Measurements from ENCODE around the gene FAM171A1.
A peak's percentile ranks its signal among the peaks of the same experiment; 100 is the strongest.
"Not testable (repeated sequence)": the region's sequence is repeated elsewhere in the genome, so short reads cannot be mapped to it uniquely, and the experiment has no call there.

FAM171A1 gene

GRCh38 chr10:15370856-15371701 is at the start of gene FAM171A1:
TSS of gene FAM171A1 (minus strand) at chr10:15371289. CDS start at chr10:15371052, 237 bp downstream.
- no peaks in the 10 kb centered on the region for H3K36me3 ChIP-seq (ENCODE audit: control insufficient read depth, insufficient read depth, low read length)
- no peaks in the 10 kb centered on the region for H3K9me3 ChIP-seq (ENCODE audit: control insufficient read depth, insufficient read depth, low read depth, low read length)
- H3K4me3 ChIP-seq (ENCODE audit: low read depth, low read length): peak within 1 kb of the TSS; percentile 72
- peak within 1 kb of the TSS; percentile 84; the same call in 1 of the 2 replicates for H3K27ac ChIP-seq (ENCODE audit: low read depth, low read length)
- H3K4me1 ChIP-seq (ENCODE audit: control insufficient read depth, insufficient read depth, low read length): peaks cover 30% of the 10 kb centered on the region
- H3K9ac ChIP-seq (ENCODE audit: low read length): peak within 1 kb of the TSS; percentile 89
- H3K27me3 ChIP-seq (ENCODE audit: control insufficient read depth, insufficient read depth, low read length): no peaks in the 10 kb centered on the region; the same call in 1 of the 2 replicates

GRCh38 chr10:15420858-15421257 is 49.8 kb upstream of the FAM171A1 start:
- Histone ChIP-seq H3K4me3 (ENCODE audit: low read depth, low read length) (no peak overlapping the region), H3K27me3 (ENCODE audit: control insufficient read depth, insufficient read depth, low read length) (no peaks in the 10 kb centered on the region), H3K9me3 (ENCODE audit: control insufficient read depth, insufficient read depth, low read depth, low read length) (no peaks in the 10 kb centered on the region), H3K9ac (ENCODE audit: low read length) (no peak overlapping the region), H3K4me1 (ENCODE audit: control insufficient read depth, insufficient read depth, low read length) (no peaks in the 10 kb centered on the region), H3K27ac (ENCODE audit: low read depth, low read length) (no peak overlapping the region), H3K36me3 (ENCODE audit: control insufficient read depth, insufficient read depth, low read length) (no peaks in the 10 kb centered on the region)

DNA sequence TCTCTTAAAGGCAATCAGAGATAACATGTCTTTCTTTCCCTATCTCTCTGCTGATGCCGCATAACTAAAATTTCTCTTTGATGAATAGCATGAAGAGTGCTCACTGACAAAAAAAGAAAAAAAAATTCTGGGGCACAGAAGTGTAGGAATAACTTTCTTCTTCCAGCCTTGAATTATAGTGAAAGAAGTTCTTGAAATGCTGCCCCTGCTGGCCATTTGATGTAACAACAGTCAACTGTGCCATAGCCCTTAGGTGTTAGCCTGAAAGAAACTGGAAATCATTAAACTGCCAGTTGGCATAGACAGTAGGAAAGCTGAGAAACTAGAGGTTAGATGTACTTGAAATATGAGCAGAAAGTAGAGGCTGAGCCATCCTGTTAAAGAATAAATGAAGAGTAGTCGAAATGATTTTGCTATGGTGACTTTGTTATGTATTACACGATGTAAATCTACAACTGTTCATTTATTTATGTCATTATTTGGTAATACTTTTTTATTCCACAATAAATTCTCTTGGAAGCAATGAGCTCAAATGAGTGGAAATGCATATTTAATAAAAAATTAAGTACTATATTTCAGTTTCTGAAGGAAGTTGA is 48.3 kb upstream of the FAM171A1 start:
- Histone ChIP-seq H3K4me1 (ENCODE audit: control insufficient read depth, insufficient read depth, low read length) (no peaks in the 10 kb centered on the region), H3K27me3 (ENCODE audit: control insufficient read depth, insufficient read depth, low read length) (no peaks in the 10 kb centered on the region), H3K9ac (ENCODE audit: low read length) (no peak overlapping the region), H3K4me3 (ENCODE audit: low read depth, low read length) (no peak overlapping the region), H3K9me3 (ENCODE audit: control insufficient read depth, insufficient read depth, low read depth, low read length) (0 out of 2 replicates have a peak, but pooled peaks cover 2% of the 10 kb centered on the region), H3K36me3 (ENCODE audit: control insufficient read depth, insufficient read depth, low read length) (no peaks in the 10 kb centered on the region), H3K27ac (ENCODE audit: low read depth, low read length) (no peak overlapping the region)

GRCh38 chr10:15416034-15416433 is 44.9 kb upstream of the FAM171A1 start:
- Histone ChIP-seq H3K36me3 (ENCODE audit: control insufficient read depth, insufficient read depth, low read length) (no peaks in the 10 kb centered on the region), H3K9ac (ENCODE audit: low read length) (no peak overlapping the region)

GRCh38 chr10:15411010-15411409 is 39.9 kb upstream of the FAM171A1 start:
- H3K27me3 ChIP-seq (ENCODE audit: control insufficient read depth, insufficient read depth, low read length): no peaks in the 10 kb centered on the region
- H3K27ac ChIP-seq (ENCODE audit: low read depth, low read length): no peak overlapping the region

More at GRCh38 chr10:15416034-15416433, 44.9 kb upstream of the FAM171A1 start:
- Histone ChIP-seq H3K4me3 (ENCODE audit: low read depth, low read length) (no peak overlapping the region), H3K4me1 (ENCODE audit: control insufficient read depth, insufficient read depth, low read length) (no peaks in the 10 kb centered on the region), H3K27me3 (ENCODE audit: control insufficient read depth, insufficient read depth, low read length) (no peaks in the 10 kb centered on the region), H3K27ac (ENCODE audit: low read depth, low read length) (no peak overlapping the region), H3K9me3 (ENCODE audit: control insufficient read depth, insufficient read depth, low read depth, low read length) (0 out of 2 replicates have a peak, but pooled peaks cover 2% of the 10 kb centered on the region)

DNA sequence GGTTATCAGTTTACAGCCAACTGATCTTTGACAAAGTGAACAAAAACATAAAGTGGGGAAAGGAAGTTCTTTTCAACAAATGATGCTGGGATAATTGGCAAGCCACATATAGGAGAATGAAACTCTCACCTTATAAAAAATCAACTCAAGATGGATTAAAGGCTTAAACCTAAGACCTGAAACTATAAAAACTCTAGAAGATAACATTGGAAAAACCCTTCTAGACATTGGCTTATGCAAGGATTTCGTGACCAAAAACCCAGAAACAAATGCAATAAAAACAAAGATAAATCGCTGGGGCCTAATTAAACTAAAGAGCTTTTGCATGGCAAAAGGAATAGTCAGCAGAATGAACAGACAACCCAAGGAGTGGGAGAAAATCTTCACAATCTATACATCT is 38.3 kb upstream of the FAM171A1 start:
- H3K27me3 ChIP-seq (ENCODE audit: control insufficient read depth, insufficient read depth, low read length): not testable (repeated sequence)

More at GRCh38 chr10:15411010-15411409, 39.9 kb upstream of the FAM171A1 start:
- Histone ChIP-seq H3K9ac (ENCODE audit: low read length) (no peak overlapping the region), H3K4me1 (ENCODE audit: control insufficient read depth, insufficient read depth, low read length) (no peaks in the 10 kb centered on the region), H3K9me3 (ENCODE audit: control insufficient read depth, insufficient read depth, low read depth, low read length) (0 out of 2 replicates have a peak, but pooled peaks cover 2% of the 10 kb centered on the region), H3K4me3 (ENCODE audit: low read depth, low read length) (no peak overlapping the region), H3K36me3 (ENCODE audit: control insufficient read depth, insufficient read depth, low read length) (no peaks in the 10 kb centered on the region)

DNA sequence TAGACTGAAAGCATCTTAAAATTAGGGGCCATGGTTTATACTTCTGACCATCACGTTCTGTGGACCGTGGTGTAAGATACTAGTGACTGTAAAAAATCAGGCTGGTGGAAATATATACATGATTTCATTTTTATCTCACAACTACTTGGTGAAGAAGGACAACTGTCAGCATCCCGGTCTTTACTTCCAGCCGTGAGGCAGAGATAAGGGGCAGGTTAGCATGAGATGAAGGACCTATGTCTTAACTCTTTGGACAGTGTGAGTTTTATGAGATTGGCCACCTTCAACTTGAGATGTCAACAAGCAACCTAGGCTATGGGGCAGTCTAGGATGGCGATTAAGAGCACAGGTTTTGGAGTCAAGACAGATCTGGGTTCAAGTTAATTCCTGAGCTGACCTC is 37.5 kb upstream of the FAM171A1 start:
- H3K9ac ChIP-seq (ENCODE audit: low read length): no peak overlapping the region
- H3K9me3 ChIP-seq (ENCODE audit: control insufficient read depth, insufficient read depth, low read depth, low read length): no peaks in the 10 kb centered on the region
- no peak overlapping the region for H3K27ac ChIP-seq (ENCODE audit: low read depth, low read length)
- no peaks in the 10 kb centered on the region for H3K4me1 ChIP-seq (ENCODE audit: control insufficient read depth, insufficient read depth, low read length)
- H3K4me3 ChIP-seq (ENCODE audit: low read depth, low read length): no peak overlapping the region
- H3K27me3 ChIP-seq (ENCODE audit: control insufficient read depth, insufficient read depth, low read length): no peaks in the 10 kb centered on the region
- H3K36me3 ChIP-seq (ENCODE audit: control insufficient read depth, insufficient read depth, low read length): no peaks in the 10 kb centered on the region

More for the DNA sequence above, 38.3 kb upstream of the FAM171A1 start:
- not testable (repeated sequence) for H3K4me3 ChIP-seq (ENCODE audit: low read depth, low read length); H3K36me3 ChIP-seq (ENCODE audit: control insufficient read depth, insufficient read depth, low read length); H3K27ac ChIP-seq (ENCODE audit: low read depth, low read length); H3K9ac ChIP-seq (ENCODE audit: low read length); H3K4me1 ChIP-seq (ENCODE audit: control insufficient read depth, insufficient read depth, low read length); H3K9me3 ChIP-seq (ENCODE audit: control insufficient read depth, insufficient read depth, low read depth, low read length)

DNA sequence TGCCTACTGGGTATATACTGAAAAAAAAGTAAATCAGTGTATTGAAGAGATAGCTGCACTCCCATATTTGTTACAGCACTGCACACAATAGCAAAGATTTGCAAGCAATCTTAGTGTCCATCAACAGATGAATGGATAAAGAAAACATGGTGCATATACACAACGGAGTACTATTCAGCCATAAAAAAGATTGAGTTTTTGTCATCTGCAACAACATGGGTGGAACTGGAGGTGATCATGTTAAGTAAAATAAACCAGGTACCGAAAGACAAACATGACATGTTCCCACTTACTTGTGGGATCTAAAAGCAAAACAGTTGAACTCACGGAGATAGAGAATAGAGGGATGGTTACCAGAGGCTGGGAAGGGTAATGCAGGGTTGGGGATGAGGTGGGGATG is 34.2 kb upstream of the FAM171A1 start:
- Histone ChIP-seq H3K4me3 (ENCODE audit: low read depth, low read length) (no peak overlapping the region), H3K27me3 (ENCODE audit: control insufficient read depth, insufficient read depth, low read length) (no peaks in the 10 kb centered on the region), H3K4me1 (ENCODE audit: control insufficient read depth, insufficient read depth, low read length) (no peaks in the 10 kb centered on the region)

DNA sequence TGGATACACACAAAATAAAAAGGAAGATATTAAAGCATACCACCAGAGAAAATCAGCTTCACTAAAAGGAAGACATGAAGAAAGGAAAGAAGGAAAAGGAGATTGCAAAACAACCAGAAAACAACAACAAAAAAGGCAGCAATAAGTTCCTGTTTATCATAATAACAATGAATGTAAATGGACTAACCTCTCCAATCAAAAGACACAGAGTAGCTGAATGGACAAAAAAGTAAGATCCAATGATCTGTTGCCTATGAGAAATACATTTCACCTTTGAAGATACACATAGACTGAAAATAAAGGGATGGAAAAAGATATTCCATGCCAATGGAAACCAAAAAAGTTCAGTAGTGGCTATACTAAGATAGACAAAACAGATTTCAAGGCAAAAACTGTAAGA is 30.3 kb upstream of the FAM171A1 start:
- H3K9ac ChIP-seq (ENCODE audit: low read length): no peak overlapping the region
- H3K4me3 ChIP-seq (ENCODE audit: low read depth, low read length): no peak overlapping the region
- no peaks in the 10 kb centered on the region for H3K36me3 ChIP-seq (ENCODE audit: control insufficient read depth, insufficient read depth, low read length)
- H3K4me1 ChIP-seq (ENCODE audit: control insufficient read depth, insufficient read depth, low read length): no peaks in the 10 kb centered on the region
- no peaks in the 10 kb centered on the region for H3K27me3 ChIP-seq (ENCODE audit: control insufficient read depth, insufficient read depth, low read length)
- H3K27ac ChIP-seq (ENCODE audit: low read depth, low read length): no peak overlapping the region
- H3K9me3 ChIP-seq (ENCODE audit: control insufficient read depth, insufficient read depth, low read depth, low read length): no peaks in the 10 kb centered on the region

More for the DNA sequence above, 34.2 kb upstream of the FAM171A1 start:
- Histone ChIP-seq H3K9ac (ENCODE audit: low read length) (no peak overlapping the region), H3K36me3 (ENCODE audit: control insufficient read depth, insufficient read depth, low read length) (no peaks in the 10 kb centered on the region), H3K27ac (ENCODE audit: low read depth, low read length) (no peak overlapping the region), H3K9me3 (ENCODE audit: control insufficient read depth, insufficient read depth, low read depth, low read length) (no peaks in the 10 kb centered on the region)

DNA sequence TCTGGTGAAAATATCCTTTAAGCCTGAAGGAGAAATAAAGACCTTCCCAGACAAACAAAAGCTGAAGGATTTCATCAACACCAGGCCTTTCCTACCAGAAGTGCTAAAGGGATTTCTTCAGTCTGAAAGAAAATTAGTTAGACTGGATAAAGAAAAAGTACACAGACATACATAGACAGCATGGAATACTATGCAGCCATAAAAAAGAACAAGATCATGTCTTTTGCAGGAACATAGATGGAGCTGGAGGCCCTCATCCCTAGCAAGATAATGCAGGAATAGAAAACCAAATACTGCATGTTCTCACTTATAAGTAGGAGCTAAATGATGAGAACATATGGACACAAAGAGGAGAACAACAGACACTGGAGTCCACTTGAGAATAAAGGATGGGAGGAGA is 29.4 kb upstream of the FAM171A1 start:
- not testable (repeated sequence) for H3K36me3 ChIP-seq (ENCODE audit: control insufficient read depth, insufficient read depth, low read length); H3K4me1 ChIP-seq (ENCODE audit: control insufficient read depth, insufficient read depth, low read length)

GRCh38 chr10:15399060-15399661 is 28.1 kb upstream of the FAM171A1 start:
- Histone ChIP-seq H3K27me3 (ENCODE audit: control insufficient read depth, insufficient read depth, low read length) (no peaks in the 10 kb centered on the region), H3K36me3 (ENCODE audit: control insufficient read depth, insufficient read depth, low read length) (no peaks in the 10 kb centered on the region), H3K4me3 (ENCODE audit: low read depth, low read length) (no peak overlapping the region), H3K4me1 (ENCODE audit: control insufficient read depth, insufficient read depth, low read length) (no peaks in the 10 kb centered on the region), H3K9ac (ENCODE audit: low read length) (no peak overlapping the region), H3K9me3 (ENCODE audit: control insufficient read depth, insufficient read depth, low read depth, low read length) (no peaks in the 10 kb centered on the region), H3K27ac (ENCODE audit: low read depth, low read length) (no peak overlapping the region)

More for the DNA sequence above, 29.4 kb upstream of the FAM171A1 start:
- H3K27ac ChIP-seq (ENCODE audit: low read depth, low read length); H3K9me3 ChIP-seq (ENCODE audit: control insufficient read depth, insufficient read depth, low read depth, low read length); H3K4me3 ChIP-seq (ENCODE audit: low read depth, low read length); H3K27me3 ChIP-seq (ENCODE audit: control insufficient read depth, insufficient read depth, low read length); H3K9ac ChIP-seq (ENCODE audit: low read length): not testable (repeated sequence)

Data from HUES6 (cell line).